B cell (primary cell): ENCODE results near the gene KCNQ2.

Source experiments
- EZH2 ChIP-seq: IDR thresholded peaks from 2 replicates; pipeline ENCODE4 v1.6.1; 2012; ENCODE audit warnings: borderline replicate concordance, low read depth, mild to moderate bottlenecking, moderate library complexity, low read length; ENCODE audit not compliant: insufficient read depth, poor library complexity, severe bottlenecking
- TF ChIP-seq, protein P1 (sequence below): fragments of 200-600 bp; IDR thresholded peaks from one replicate; pipeline ENCODE4 v1.8.0; 2022; ENCODE audit warnings: antibody characterized with exemption, mild to moderate bottlenecking

DNA sequence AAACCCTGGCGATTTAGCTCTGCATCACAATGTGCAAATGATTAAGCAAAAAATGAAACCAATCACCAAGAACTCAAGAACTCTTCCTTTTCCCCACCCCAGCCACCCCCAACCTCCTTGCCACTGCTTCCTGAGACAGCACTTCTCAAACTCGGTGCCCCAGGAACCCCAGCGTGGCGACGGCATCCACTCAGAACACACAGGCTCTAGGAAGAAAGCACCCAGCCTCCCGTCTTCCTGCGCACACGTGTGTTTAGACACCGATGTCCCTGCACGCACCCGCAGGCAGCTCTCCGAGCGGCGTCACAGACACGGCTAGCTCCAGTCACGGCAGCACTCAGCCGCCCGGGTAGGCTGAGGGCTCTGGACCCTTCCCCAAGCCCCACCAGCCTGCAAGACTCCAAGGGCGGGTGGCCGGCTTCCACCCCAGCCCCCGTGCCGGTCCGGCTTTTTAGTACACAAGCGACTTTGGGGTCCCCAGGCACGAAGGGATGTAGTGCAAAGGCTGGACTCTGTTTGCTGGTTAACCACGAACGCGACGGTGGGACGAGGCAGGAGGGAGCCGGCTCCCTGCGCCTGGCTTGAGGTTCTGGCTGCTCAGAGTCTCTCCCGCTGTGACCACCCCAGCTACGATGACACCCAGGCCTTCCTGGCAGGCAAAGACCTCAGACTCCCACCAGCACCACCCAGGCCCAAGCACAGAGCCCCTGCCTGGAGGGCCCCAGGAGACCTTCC, 51.9 kb downstream of the KCNQ2 start:
- TF ChIP-seq, protein P1, sequence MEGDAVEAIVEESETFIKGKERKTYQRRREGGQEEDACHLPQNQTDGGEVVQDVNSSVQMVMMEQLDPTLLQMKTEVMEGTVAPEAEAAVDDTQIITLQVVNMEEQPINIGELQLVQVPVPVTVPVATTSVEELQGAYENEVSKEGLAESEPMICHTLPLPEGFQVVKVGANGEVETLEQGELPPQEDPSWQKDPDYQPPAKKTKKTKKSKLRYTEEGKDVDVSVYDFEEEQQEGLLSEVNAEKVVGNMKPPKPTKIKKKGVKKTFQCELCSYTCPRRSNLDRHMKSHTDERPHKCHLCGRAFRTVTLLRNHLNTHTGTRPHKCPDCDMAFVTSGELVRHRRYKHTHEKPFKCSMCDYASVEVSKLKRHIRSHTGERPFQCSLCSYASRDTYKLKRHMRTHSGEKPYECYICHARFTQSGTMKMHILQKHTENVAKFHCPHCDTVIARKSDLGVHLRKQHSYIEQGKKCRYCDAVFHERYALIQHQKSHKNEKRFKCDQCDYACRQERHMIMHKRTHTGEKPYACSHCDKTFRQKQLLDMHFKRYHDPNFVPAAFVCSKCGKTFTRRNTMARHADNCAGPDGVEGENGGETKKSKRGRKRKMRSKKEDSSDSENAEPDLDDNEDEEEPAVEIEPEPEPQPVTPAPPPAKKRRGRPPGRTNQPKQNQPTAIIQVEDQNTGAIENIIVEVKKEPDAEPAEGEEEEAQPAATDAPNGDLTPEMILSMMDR: no peak
- no peak for TF ChIP-seq EZH2
